HG03045 (cell line): ENCODE measurements around the gene IKZF5.

ENCODE experiments used
- ATAC-seq: cut with Tn5 transposase; IDR thresholded peaks from one replicate; pipeline ENCODE4 v1.9.1; 2021; ENCODE audit warnings: mild to moderate bottlenecking, moderate library complexity; ENCODE audit not compliant: unreplicated experiment

Gene IKZF5

DNA sequence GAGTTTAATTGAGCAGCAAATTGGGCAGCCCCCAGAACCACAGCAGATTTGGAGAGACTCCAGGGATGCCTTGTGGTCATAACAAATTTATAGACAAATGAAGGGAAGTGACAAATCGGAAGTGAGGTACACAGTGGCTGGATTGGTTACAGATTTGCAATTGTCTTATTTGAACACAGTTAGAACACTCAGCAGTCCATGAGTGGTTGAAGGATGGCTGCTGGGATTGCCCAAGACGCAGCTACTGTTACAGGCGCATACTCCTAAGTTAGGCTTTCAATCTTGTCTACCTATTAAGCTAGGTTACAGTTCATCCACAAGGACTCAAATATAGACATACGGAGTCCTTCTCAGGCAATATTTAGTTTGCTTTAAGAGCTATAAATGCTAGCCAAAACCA lies 7.6 kb upstream of the IKZF5 start:
- no peak for ATAC-seq

DNA sequence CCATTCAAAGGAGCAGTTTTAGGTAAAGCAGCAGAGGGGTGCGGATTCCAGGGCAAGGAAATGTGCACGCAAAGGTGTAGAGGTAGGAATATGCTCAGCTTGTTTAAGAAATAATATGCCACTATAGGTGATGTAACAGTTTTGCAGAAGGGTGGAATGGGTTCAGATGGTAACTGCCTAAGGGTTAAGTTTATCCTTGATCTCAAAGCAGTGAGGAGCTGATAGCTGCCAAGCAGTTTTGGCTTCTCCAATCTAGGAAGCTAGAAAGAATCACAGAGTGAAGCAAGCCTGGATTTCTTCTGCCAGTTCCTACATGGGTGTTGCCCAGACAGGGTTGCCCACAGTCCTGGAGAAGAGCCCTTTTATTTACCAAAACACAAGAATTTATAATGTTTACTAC lies 6.2 kb upstream of the IKZF5 start:
- no peak for ATAC-seq

DNA sequence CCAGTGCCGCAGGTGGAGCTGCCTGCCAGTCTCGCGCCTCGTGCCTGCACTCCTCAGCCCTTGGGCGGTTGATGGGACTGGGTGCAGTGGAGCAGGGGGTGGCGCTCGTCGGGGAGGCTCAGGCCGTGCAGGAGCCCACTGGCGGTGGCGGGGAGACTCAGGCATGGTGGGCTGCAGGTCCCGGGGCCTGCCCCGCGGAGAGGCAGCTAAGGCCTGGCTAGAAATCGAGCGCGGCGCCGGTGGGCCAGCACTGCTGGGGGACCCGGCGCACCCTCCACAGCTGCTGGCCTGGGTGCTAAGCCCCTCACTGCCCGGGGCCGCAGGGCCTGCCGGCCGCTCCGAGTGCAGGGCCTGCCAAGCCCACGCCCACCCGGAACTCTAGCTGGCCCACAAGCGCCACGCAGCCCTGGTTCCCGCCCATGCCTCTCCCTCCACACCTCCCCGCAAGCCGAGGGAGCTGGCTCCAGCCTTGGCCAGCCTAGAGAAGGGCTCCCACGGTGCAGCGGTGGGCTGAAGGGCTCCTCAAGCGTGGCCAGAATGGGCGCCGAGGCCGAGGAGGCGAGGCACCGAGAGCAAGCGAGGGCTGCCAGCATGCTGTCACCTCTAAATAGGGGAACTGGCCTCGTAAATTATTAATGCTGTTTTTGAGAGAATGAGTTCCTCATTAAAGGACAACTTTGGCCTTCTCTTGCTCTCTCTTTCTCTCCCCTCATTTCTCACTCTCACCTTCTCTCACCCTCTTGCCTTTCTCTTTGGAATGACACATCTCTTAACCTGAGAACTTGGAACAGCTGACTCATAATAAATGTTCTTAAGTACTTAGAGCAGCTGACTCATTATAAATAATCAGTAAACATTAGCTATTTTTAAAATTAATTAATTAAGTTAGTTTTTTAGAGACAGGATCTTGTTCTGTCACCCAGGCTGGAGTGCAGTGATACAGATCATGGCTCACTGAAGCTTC lies 5.1 kb upstream of the IKZF5 start:
- no peak for ATAC-seq

DNA sequence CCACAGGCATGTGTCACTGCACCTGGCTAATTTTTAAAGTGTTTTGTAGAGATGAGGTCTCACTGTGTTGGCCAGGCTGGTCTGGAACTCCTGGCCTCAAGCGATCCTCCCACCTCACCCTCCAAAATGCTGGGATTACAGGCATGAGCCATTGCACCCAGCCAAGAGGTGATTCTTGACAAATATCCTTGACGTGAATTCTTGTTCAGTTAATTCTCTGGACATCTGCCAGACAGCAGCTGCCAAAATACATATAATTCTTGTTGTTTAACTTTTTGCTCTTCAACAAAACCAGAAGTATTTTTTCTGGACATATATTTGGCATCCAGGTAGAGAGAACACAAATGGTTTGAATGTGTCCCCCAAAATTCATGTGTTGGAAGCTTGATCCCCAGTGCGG lies 3.4 kb upstream of the IKZF5 start:
- ATAC-seq = no peak

DNA sequence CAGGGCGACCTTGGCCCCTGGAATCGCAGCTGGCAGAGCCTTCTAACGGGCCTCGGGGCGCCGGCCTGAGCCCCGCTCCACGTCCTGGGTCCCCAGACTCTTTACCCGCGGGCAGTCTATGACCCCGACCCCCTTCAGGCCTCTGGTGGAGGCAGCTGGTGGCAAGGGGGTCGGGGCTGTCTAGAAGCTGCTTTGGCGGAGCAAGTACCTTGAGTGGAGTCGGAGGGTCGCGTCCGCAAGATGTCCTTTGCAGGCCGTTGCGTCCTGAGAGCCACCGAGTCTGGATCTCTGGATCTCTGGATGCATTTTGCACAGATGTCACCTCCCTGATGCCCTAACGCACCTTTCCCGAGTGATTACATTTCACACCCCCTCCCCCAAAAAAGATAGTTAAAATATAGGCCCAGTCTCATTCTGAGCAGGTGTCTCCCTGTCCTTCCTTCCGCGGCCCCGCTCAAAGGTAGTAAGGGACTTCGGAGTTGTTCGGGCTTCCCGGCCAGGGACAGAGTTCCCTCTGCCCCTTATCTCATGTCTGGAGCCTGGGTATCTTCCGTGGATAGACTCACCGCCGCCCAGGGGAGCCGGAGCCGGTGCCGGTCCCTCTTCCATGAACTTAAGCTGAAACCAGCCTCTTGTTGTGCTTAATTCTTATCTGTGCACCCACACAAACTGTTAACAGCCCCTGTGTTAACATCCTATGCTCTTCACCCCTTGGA lies 668 bp upstream of the IKZF5 start:
- peak; percentile 9 for ATAC-seq

DNA sequence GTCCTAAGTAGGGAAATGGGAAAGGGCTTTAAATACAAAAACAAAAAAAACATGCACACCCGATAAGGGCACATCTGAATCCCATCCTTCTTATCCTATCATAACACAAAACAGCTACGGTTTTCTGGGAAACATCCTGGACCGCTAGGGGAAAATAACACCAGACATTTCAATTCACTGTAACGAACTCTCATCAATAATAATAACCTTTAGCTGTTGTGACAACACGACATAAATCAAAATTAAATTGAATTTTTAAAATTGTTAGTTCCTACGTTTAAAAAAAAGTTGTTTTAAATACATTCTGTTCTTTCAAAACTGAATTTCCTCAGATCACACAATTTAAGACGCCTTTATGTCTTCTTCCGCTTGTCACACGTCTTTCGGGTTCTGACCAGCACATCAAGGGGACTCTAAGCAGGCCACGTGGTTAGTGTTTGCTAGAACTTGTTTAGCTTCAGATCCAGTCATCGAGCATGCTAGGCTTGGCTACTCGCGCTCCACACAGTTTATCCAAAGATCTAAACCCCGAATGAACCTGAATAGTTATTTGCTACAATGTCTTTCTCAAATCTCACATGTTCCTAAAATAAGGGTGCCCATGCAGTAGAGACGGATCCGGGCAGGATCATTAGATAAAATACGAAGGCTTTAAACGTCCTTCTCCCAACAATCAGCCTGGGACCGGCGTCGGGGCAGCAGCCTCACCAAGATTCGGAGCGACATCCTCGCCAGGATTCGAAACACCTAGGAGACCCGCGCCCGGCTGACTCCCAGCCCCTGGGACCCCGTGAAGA lies 839 bp downstream of the IKZF5 start:
- no peak for ATAC-seq

DNA sequence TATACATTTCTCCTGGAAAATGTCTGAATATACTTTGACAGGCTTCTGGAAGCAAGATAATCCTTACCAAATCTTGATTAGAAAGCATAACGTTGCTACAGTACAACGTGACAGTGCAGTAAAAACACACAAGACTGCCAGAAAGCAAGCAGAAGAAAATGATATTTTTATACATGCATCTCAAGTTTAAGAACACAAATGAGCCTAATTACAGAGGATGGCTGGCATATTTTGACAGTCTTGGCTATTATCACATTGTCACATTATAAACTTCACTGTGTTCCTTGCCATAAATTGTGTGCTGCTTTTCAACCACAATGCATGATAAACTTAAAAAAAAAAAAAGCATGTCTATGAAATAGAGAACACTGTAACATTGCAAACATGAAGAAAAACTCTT lies 4.3 kb downstream of the IKZF5 start:
- no peak for ATAC-seq

DNA sequence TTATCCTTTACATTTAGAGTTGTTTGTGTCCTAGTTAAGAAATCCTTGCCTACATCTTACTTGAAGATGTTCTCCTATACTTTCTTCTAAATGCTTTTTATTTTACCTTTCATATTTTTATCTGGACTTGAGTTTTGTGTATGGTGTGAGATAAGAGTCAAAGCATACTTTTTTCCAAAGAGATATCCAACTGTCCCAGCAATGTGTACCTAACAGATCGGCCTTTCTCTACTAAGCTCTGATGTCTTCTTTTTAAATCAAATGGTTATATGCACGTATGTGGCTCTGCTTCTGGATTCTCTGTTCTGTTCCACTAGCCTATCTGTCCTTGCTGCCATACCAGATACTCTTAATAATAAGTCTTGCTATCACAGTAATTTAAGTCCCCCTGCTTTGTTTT lies 7.2 kb downstream of the IKZF5 start:
- ATAC-seq = no peak

DNA sequence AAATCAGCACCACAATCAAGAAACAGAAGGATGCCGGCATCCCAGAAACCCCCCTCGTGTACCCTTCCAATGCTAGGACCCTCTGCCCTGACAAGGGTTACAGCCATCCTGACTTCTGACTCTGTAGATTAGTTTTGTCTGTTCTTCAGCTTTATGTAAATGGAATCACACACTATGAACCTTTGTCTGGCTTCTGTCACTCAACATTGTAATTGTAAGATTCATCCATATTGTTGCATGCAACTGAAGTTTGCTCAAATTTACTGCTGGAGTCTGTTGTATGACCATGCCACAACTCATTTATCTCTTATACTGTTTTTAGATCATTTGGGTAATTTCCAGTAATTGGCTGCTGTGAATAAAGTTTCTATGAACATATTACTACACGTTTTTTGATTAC lies 8.4 kb downstream of the IKZF5 start:
- ATAC-seq = no peak

DNA sequence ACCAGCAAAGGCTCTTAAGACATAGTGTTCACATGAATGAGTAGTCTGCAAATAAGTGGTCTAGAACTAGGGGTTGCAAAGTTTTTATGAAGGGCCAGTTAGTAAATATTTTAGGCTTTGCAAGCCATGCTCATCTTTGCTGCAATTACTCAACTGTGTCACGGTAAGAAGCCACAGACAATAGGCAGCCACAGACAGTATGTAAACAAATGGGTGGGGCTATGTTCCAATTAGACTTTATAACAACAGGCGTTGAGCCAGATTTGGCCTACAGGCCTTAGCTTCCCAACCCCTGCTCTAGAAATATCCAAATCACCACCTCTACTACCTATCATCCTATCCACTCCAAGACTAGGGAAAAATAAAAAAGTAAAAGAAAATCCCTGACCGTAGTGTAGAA lies 9.2 kb downstream of the IKZF5 start:
- no peak for ATAC-seq

DNA sequence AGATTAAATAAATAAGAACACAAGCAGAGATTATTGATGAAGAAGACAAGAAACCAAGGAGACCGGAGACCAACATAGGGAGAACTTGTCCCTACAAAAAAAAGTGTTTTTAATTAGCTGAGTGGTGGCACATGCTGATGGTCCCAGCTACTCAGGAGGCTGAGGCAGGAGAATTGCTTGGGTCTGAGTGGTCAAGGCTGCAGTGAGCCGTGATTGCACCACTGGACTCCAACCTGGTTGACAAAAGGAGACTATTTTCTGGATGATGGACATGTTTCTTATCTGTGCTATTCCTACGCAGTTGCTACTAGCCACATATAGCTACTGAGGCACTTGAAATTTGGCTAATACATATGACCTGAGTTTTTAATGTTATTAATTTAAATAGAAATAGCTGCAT lies 9.7 kb downstream of the IKZF5 start:
- ATAC-seq = no peak

DNA sequence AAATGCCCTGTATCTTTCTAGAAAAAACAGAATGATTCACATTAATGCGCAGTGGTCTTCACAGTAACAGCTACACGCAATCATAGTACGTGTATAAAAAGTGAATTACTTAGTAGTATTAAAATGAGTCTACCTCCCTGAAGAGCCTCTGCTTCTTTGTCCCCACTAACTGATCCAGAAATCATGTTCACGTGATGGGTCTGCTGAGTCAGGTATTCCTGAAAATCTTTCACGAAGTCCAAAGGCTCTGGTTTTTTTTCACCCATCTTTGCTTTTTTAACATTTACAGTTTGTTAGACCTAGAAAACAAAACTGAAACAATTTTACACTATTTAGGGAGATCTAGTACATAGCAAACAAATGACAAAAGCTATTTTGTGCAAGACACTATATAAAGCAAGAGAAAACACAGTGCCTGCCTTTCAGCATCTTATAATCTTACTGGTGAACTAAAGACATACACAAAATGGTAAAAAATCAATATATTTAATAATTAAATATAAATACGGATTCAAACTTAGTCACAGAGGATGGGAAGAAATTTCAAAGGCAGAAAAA lies 10.2 kb downstream of the IKZF5 start:
- no peak for ATAC-seq

DNA sequence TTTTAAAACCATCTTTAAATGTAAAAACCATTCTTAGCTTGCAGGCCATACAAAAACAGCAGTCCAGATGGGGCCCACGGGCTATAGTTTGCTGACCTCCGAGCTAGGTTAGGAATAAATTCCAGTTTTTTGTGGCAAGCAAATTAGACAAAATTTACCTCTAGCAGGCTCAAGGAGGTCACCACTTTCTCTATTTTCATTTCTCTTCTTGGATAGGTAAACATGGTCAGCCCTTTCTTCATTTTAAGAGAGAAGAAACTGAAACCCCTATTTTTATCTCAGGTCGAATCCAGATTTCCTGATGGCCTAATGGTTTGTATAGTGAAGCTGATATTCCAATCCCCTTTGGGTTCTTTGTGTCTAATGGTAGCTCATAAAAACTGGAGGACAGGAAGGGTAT lies 10.7 kb downstream of the IKZF5 start:
- no peak for ATAC-seq

DNA sequence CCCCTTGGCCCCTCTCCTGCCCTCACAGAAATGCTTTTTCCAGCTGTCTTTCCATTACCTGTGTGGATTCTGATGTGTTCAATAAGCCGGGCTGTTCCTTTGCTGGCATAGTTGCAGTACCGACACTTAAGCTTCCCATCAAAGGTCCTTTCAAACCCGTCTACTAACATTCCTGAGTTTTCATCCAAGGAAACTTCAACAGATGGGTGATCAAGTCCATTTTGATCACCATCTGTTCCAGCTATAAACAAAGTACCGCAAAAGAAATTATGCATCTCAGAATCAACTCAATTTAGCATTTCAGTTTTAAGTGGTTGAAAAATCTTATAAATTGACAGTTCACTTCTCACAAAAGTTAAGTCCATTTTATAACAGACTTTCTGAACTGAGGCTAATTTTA lies 12.7 kb downstream of the IKZF5 start:
- ATAC-seq = no peak

DNA sequence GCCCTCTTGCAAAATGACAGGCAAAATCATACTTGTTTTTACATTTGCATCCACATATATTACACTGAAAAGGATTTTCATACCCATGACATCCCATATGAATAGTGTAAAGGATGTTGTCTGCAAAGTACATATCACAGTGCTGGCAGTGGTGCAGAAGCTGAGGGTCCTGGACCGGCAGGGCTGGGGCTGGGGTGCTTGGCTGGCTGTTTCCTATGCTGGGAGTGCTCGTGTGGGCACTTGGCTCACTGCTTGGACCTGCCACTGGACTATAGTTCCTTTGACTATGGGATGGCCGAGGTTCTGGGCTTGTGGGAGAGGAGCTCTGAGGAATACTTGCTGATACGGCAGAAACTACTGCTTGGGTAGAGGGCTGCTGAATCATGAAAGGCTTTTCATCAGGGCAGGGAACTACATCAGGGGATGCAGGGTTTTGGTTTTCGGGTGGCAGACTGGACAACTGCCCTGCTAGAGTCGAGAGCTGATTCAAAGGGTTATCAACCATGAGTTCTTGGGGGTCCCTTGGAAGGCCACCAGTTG lies 14.7 kb downstream of the IKZF5 start:
- no peak for ATAC-seq

DNA sequence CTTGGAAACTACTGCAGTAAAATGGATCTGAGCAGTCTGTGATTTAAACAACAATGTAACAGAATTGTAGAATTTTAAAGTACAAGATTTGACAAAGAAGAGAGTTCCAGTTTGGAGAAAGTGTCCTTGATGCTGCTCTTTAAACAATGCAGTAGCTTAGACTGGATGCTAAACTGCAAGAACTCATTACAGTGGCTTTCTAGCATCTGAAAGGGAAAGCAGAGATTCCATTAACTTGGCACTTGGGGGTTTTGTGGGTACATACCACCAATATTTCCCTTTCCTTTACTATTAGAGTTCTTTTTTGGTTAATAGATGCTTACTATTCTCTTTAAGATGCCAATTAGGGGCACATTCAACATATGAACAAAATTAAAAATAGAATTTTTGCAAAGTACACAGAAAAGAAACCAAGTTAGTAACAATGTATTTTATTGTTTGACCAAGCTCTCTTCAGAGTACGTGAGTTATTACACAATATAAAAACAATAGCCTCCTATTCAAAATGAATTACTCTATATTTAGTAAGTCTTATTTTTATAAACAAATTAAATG lies 16.5 kb downstream of the IKZF5 start:
- ATAC-seq = no peak

DNA sequence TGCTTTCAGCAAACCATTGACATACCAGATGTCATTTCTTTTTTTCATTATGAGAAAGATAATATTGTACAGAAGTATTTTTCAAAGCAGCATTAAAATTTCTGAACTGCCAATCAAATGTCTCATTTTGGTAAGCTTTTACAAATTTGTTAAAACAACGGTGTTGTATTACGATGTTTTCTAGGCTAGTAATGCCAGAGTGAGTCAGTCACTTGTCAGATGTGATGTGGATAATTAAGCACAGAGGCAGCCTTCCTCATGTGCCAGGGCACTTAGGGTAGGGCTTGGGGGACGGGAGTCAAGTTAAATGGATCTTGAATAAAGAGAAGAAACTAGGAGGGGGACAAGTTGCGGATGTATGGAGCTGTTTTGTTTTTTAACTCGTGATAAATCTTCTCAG lies 18.3 kb downstream of the IKZF5 start:
- ATAC-seq = no peak

DNA sequence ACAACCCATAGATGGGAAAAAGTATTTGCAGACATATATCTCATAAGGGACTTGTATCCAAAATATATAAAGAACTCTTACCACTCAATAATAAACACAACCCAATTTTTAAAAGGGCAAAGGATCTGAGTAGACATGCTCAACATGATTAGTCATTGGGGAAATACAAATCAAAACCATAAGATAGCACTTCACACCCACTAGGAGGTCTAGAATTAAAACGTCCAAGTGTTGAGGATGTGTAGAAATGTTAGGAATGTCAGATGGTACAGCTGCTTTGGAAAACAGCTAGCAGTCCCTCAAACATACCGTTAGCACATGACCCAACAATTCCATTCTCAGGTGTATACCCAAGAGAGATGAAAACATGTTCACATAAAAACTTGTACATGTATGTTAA lies 20.1 kb downstream of the IKZF5 start:
- no peak for ATAC-seq

DNA sequence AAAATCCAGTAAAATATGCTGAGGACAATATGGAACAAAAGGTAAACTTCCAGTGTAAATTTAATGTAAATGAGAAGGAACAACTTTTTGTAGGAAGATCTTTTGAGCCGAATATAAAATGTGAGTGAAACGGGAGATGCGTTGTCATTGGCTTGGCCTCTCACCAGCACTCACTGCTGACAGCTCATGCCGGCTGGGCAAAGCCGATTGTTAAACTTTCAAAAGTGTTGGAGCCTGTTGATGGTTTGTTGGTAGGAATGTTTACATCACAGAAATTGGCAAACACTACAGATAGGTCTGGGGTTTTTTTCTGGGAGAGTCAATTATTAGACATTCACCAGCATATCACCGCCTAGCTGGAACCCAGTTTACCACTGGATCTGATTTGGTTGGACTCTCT lies 22.3 kb downstream of the IKZF5 start:
- ATAC-seq = no peak

DNA sequence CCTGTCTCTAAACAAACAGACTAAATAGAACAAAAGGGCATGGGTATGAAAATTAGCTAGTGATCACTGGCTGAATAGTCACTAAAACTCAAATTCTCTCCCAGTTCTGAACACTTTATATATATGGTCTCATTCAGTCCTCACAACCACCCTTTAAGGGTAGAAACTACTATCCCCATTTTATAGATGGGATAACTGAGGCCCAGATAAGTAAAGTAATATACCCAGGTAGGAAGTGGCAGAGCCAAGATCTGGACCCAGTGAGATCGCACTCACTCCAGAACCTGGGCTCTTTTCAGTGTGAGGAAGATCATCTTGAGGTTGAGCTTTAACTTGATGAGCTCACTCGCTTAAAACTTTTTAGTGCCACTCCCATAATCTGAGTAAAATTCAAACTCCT lies 23.9 kb downstream of the IKZF5 start:
- no peak for ATAC-seq

DNA sequence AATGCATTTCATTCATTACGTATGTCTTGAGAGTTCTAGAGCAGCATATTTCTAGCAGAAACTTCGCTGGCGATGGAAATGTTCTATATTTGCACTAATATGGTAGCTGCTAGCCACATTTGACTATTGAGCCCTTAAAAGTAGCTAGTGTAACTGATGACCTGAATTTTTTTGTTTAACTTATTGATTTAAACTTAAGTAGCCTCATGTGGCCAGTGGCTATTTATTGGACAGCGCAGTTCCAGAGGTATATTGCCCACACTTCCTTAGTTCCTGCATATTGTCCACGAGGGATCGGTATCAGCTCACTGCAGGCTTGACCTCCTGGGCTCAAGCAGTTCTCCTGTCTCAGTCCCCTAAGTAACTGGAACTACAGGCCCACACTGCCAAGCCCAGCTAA lies 24.7 kb downstream of the IKZF5 start:
- no peak for ATAC-seq
